Left lobe of liver (tissue), 2 donors: ENCODE measurements around the gene TIMM29. TPM values are rescaled to one million over a fixed set of nuclear protein-coding genes. Genes with fewer than 3 reads are reported as not detected.
A peak's percentile ranks its signal among the peaks of the same experiment; 100 is the strongest.

Experiments used
- ATAC-seq: fragments of 200-7000 bp; cut with Tn5 transposase; one replicate; pipeline ENCODE4 v1.9.1; 2020; ENCODE audit warnings: mild to moderate bottlenecking, moderate library complexity
- DNase-seq: peaks from one replicate; pipeline ENCODE4 v3.0.0-alpha.2; 2020; ENCODE audit warnings: low spot score
- total RNA-seq: library from RNA; stranded (reverse); gene quantifications from one replicate; pipeline ENCODE4 v1.2.1, GENCODE V29; 2021
- donor health status: DM: no; HTN: no; CAD: no; lungs with moderate emphysema.
- donor health status: DM: no; HTN: yes; CAD: no.

The TIMM29 gene
- total RNA-seq: 17.2 TPM

GRCh38 chr19:10928563-10929401 is at the start of gene TIMM29, which contains the start of gene YIPF2:
TIMM29 (plus strand) TSS chr19:10928811; CDS start chr19:10928823, 12 bp downstream.
YIPF2 (minus strand) TSS chr19:10928639; CDS start chr19:10928410, 229 bp downstream.
- ATAC-seq (peak; percentile 90), DNase-seq (peak; percentile 98)

DNA sequence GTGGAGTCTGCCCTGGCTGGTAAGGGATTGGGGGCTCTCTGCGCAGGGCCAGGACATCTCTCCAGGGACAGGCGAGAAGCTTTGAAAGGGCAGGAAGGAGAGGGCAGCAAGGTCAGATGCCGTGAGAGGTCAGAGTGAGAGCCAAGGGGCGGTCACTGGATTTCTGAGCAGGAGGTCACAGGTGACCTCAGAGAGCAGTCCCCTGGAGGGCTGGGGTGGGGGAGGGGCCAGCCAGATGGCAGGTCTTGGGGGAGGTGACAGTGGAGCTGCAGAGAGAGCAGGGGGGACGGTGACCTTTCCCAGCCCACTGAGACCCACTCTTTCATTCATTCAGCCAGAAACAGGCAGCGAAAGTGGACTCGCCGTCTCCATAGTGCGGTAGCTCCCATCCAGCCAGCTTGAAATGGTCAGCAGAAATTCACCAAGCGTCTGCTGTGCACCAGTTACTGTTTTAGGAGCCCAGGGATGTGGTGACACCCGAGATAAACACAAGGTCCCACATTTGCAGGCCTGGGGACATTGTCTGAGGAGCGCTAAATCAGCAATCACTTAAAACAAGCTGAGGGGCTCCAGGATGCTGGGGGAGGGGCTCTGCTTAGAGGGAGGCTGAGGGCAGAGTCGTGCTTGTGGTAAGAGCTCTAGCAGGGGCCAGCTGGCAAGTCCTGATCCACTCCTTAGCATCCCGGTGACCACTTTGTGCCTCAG is 47.1 kb upstream of the TIMM29 start:
- DNase-seq (peak; percentile 64), ATAC-seq (peak; percentile 69)

GRCh38 chr19:10882108-10882457 is 46.5 kb upstream of the TIMM29 start:
- ATAC-seq (no peak), DNase-seq (no peak)

DNA sequence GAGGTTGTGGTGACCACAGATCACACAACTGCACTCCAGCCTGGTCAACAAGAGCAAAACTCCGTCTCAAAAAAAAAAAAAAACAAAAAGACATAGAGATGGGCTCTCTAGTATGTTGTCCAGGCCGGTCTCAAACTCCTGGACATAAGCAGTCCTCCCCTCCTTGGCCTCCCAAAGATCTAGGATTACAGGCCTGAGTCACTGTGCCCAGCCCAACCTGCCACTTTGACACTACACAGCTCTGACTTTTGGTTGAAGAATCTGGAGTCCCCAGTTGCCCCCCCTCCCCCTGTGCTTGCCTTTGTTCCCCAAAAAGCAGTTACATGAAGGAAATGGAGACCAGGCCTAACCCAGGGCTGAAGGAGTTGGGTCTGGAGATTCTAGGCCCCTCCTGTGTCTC is 44.3 kb upstream of the TIMM29 start:
- DNase-seq: no peak
- ATAC-seq: no peak

DNA sequence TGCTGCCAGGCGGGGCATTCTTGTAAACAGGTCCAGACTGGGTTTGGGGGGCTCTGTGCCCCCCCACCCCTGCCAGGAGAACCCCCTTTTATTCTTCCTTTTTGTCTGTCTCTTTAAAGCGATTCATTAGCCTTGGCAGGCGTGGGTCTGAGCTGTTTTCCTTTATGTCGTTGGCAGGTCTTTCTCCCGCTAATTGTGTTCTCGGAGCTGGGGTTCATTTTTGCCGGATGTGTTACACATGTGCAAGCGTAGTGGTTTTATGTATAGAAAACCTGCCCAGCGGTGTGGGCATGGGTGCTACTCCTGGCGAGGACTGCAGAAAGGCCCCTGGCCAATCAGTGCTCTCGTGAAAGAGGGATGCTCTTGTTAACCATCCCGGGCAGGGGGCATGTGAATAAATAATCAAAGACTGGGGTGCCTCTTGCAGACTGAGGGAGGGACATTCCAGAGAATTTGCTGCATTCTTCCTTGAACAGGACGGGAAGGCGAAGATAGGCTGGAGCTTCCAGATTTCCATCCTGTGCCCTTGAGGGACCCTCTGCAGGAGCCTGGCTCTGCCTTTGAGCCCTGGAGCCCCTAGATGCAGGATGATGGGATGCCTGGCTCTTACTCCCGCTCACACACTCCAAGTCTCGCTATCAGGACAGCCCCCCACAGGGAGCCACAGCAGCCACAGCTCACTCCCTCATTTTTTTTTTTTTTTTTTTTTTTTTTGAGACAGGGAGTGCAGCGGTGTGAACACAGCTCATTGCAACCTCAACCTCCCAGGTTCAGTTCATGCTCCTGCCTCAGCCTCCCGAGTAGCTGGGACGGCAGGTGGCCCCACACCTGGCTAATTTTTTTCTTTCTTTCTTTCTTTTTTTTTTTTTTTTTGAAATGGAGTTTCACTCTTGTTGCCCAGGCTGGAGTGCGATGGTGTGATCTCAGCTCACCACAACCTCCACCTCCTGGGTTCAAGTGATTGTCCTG is 43.1 kb upstream of the TIMM29 start:
- ATAC-seq (no peak), DNase-seq (no peak)

GRCh38 chr19:10887616-10888367 is 40.8 kb upstream of the TIMM29 start:
- DNase-seq (no peak), ATAC-seq (no peak)

- ATAC-seq: no peak
- DNase-seq: no peak
Observed at GRCh38 chr19:10888421-10888866, 40.2 kb upstream of the TIMM29 start.

GRCh38 chr19:10889880-10890279 is 38.7 kb upstream of the TIMM29 start:
- DNase-seq (no peak), ATAC-seq (no peak)

GRCh38 chr19:10891405-10892086 is 37.1 kb upstream of the TIMM29 start:
- DNase-seq (no peak), ATAC-seq (no peak)

DNA sequence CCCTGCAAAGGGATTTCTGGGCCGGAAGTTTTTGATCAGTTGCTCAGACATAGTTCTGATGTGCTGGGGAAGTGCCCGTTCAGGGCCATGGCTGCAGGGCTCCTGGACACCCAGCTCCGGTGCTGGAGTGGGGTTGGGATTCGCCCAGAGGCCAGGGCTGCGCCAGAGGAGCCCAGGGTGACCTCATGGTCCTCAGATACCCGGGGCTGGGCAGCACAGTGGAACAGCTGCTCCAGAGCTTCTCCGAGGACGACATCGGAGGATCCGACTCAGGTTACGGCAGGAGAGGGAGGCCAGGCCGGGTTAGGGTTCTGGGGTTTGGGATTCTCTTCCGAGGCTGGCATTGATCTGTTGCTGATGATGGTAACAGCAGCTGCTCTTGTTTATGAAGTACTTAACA is 36.4 kb upstream of the TIMM29 start:
- DNase-seq: no peak
- no peak for ATAC-seq

- DNase-seq (no peak), ATAC-seq (no peak)
Observed at GRCh38 chr19:10894911-10895213, 33.7 kb upstream of the TIMM29 start.

- ATAC-seq (no peak), DNase-seq (no peak)
Observed at GRCh38 chr19:10895363-10895762, 33.2 kb upstream of the TIMM29 start.

DNA sequence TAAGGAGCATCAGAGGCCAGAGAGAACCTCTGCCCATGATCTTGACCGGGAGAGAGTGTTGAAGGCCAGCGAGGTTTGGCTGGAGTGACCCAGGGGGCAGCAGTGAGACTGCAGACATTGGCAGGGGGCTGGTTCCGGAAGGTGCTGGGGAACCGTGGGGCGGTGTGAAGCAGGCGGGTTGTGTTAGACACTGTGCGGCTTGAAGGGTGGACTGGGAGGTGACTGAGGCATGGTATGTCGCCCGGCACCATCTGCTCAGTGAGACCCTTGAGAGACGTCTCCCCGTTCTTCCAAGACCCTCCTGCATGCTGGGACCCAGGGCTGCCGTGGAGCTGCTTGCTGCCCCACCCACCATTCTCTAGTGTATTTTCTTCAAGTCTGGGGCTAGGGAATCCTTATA is 32.7 kb upstream of the TIMM29 start:
- no peak for DNase-seq
- no peak for ATAC-seq

GRCh38 chr19:10896851-10897526 is 31.6 kb upstream of the TIMM29 start:
- ATAC-seq (peak; percentile 20), DNase-seq (no peak)

GRCh38 chr19:10898633-10899032 is 30.0 kb upstream of the TIMM29 start:
- ATAC-seq: no peak
- DNase-seq: no peak

GRCh38 chr19:10899151-10899653 is 29.4 kb upstream of the TIMM29 start:
- peak; percentile 96 for ATAC-seq
- peak; percentile 87 for DNase-seq

DNA sequence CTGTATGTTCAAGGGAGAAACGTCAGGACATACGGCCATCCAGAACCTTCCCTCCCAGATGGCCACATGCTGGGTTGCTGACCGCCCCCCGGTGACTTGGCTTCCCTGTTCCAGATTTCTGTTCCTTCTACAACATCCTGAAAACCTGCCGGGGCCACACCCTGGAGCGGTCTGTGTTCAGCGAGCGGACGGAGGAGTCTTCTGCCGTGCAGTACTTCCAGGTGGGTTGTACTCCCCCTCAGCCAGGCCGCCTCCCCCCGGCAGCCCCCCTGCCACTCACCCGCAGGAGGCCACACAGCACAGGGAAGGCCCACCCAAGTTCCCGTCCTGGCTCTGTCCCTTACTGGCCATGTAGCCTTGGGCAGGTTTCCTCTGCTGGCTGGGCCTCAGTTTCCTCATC is 20.7 kb upstream of the TIMM29 start:
- ATAC-seq (no peak), DNase-seq (no peak)

DNA sequence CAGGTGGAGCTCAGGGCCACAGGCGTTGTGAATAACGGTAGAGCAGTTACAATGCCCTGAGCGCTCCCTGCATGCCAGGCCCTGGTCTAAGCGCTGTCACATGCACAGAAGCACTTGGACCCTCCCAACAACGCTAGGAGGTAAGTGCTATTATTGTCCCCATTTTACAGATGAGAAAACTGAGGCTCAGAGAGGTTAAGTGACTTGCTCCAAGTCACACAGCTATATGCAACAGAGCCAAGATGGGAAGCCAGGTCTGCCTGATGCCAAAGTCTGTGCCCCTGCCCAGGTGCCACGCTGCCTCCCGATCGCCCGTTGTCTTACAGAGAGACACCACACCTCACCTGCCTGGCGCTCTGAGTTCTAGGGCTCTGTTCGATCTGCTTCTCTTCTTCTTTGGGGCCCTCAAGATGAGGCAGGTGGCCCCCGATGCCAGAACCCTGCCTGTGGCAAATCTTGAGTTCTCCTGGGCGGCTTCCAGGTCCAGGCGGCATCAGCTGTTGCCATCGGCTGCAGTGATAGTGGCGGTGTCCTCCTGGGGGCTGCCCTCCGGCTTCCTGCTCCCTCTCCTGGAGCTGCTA is 20.1 kb upstream of the TIMM29 start:
- ATAC-seq: no peak
- no peak for DNase-seq
